NCI-H2227 treated with DMSO at 0.1 percent for 48 hours (cell line): ENCODE data around the gene JAZF1.
"Not testable (repeated sequence)": the region's sequence is repeated elsewhere in the genome, so short reads cannot be mapped to it uniquely, and the experiment has no call there.

Experiments
- DNase-seq: peaks from one replicate; lab custom pipeline; 2025; lab: John Stamatoyannopoulos, UW

Gene JAZF1

DNA sequence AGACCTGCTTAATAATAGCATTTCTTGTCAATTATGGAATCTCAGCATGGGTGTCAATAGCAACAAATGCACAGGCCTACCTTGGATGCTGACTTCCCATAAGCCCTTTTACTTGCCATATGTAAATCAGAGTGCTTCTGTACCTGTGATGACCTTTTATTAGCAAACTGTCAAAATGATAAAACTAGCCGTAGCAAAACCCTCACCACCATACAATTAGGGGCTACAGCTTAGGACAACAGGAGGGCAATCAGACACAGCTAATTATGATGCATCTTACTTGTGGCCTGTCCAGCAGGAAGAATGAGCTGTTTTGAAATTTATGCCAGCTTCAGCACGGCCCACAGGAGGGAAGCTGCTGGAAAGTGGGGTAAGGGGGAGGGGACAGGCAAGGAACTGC is 239.1 kb downstream of the JAZF1 start:
- DNase-seq: no peak

DNA sequence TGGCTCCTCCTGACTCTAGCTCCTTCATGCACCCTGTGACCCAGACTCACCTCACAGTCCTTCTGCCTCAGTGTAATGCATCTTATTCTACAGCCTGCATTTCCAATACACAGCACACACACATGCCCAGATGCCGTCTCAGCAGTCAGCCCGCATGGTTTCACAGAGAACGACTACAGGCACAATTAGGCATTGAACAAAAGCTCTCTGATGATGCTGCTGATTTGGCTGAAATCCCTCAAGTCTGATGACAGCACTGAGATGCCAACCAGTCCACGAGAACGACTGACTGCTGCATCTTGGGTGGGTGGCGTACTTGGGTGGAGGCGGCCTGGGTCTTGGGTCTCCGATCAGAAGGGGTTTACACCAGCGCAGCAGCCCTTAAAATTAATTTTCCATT is 240.3 kb downstream of the JAZF1 start:
- DNase-seq: no peak

DNA sequence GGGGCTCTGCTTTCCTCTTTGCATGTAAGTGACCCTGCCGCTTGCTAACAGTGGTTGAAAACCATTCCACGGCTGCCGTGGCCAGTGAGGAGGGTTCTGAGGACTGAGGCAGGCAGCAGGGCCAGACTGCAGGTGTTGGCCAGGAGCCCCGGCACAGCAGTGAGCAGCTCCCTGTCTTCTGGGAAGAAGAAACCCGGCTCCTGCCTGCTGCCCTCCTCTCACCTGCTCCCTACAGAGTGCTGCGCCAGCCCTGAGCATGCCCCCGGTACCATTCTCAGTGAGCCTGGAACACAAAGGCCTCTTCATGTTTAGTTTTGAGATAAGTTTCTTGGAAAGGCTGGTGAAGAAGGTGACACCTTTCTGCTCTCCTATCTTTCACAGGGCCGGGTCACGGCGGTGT is 240.7 kb downstream of the JAZF1 start:
- DNase-seq: no peak

DNA sequence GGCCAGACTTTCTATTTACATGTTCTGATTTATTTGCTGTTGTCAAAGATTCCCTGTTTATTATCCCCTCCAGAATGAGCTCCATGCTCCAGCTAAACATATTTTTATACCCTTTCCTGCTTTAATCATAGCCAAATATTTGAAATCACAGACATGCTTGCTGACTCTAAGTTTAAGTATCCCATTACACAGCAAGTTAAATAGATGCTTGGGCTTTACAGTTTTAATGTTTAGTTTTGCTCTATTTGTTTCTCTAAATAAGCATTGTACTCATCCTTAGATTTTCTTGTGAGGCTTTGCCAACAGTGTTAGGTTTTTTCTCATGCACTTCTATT is 243.9 kb downstream of the JAZF1 start:
- no peak for DNase-seq

DNA sequence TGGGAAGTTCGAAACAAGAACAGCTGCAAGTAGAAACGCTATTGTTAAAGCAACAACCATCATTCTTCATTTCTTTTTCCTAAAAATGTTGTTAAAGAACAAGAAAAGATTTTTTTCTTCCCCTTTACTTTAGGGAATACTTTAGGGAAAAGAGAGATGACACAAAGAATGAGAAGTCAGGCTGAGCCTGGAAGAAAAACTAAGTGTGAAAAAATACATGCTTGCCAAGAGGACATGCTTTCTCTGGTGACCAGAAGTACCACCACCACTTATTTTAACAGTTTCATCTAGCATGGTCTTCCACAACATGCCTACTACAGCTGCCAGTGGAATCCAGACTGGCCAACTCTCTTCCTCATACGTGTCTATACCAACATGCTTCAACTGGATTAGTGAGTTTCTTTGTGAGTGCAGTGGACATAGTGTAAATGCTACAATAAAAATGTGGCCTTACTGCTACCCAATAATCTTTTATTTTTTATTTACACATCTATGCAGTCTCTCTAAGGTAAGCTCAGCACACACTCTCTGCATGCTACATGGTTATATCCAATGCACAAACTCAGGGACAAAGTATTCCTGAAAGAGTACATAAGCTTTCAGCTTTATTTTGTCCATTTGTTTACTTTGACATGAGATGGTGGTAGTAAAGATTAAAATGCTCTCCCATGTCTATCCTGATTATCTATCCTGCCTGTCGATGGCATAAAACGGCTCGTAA is 244.4 kb downstream of the JAZF1 start:
- no peak for DNase-seq

DNA sequence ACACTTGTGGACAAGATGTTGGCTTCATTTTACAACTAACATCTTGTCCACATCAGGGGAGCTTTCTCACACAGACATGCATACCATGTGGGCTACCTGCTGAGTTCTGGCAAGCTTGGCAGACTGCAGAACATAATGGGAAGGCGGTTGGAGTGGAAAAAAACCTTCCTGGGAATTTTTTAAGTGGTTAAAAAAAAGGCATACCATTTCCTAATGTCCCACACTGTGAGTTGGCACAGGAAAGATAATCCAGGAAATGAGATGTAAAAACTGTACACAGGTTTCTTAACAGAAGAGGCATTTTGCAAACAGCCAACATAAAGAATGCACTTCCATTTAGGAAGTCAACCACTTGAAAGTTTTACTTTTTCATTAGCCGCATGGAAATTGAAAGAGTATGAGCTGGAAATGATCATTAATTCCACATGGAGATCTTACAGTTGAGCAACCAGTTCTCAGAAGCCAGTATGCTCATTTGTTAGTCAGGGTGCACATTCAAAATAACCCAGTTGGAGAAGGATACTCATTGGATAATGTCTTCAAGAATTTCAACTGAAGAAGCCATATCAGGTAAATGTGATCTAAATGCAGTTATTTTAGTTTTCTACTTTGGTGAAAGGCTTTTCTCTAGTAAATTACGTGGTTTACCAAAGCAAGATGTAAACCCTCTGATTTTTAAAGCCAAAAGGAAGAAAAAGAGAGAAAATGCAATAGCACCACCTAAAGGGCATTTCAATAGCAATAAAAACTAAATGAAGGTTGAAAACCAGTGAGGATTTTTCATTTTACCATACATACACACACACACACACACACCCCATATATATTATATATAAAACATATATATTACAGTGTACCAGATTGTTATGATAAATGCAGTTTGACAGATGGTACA is 246.7 kb downstream of the JAZF1 start:
- no peak for DNase-seq

DNA sequence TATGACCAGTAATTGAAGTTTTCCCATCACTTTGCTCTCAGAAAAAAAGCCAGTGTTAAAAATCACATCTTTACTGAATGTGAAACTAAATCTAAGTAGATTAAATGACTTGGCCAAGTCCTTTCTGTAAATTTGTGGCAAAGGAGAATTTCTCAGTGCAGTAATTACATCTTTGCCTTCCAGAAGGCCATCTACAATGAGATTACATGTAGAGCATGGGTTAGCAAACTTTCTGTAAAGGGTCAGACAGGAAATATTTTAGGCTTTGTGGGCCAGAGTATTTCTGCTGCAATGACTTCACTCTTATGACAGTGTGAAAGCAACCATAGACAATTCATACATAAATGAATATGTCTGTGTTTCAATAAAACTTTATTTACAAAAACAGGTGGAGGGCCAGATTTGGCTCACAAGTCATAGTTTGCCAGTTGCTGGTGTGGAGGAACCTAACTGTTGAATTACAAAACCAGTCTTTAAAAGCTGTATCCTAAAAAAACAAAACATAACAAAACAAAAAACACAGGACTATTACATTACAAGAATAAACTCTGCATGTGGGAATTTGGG is 249.6 kb downstream of the JAZF1 start:
- DNase-seq: no peak

DNA sequence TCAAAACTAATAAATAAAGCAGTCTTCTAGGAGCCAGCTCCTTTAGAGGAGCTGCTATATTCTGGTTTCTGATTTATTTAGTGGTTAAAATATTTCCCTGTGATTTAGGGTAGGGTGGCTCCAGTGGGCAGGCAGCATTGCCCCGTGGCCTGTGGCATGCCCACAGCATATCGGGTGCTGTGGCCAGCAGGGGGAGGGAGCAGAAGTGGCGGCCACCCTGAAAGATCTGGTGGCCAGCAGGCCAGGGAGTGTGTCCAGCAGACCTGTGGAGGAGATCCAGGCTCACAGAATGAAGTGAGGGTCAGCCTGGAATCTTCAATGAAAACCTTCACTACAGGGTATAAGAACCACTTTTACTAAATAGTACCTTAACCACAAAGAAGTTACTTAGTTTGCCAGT is 251.5 kb downstream of the JAZF1 start:
- DNase-seq: no peak

DNA sequence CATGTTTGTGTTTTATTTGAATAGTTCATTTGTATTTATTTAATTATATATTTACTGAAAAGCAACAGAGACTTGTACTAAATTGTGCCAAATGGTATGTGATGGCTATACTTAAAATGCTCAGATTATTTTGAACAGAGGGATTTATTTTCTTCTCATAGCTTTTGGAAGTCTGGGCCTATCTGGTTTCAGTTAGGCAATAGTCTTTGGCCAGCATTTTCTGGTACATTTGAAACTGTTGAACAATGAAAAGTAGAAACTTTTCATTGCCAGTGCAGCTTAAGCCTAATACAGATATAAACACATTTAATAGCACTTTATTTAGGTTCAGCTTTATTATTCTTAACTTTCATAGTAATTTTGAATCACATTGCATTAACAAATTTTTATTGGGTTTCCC is 252.6 kb downstream of the JAZF1 start:
- no peak for DNase-seq

DNA sequence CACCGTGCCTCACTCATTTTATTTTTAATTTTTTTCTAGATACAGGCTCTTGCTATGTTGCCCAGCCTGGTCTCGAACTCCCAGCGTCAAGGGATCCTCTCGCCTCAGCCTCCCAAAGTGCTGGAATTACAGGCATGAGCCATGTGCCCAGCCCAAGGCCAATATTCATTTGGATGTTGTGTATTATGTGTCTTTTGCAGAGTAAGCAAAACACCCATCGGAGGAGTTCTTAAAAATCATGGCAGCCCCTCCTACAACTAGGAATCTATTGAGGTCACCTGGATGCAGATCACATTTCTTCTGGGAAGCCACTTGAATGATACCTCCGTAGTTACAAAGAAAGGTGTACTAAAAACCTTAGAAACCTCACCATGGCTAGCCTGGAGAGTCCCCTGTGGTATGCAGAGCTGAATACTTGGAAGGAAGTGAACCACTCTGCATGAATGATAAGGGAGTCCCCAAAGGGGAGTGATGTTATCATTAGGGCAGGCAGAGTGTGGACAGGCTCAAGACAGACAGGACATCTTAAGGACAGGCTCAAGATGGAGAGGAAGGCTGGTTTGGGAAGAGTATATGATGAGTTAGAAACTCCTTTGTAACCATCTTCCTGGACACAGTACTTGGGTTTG is 254.9 kb downstream of the JAZF1 start:
- no peak for DNase-seq

DNA sequence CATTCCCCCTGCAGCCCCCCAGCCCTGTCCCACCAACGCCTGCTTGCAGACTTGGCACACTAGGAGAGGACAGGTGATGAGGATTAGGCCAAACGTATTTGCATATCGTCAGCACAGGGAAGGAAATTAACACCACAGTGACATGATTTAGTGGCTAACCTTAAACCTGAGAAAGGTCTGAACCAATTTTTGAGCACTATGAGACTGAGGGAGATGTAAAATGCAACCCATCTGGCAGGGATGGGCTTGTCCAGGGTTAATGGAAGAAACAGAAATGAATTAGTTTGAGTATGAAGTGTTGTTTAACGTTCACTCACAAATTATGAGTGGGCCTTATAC is 257.0 kb downstream of the JAZF1 start:
- DNase-seq: no peak

DNA sequence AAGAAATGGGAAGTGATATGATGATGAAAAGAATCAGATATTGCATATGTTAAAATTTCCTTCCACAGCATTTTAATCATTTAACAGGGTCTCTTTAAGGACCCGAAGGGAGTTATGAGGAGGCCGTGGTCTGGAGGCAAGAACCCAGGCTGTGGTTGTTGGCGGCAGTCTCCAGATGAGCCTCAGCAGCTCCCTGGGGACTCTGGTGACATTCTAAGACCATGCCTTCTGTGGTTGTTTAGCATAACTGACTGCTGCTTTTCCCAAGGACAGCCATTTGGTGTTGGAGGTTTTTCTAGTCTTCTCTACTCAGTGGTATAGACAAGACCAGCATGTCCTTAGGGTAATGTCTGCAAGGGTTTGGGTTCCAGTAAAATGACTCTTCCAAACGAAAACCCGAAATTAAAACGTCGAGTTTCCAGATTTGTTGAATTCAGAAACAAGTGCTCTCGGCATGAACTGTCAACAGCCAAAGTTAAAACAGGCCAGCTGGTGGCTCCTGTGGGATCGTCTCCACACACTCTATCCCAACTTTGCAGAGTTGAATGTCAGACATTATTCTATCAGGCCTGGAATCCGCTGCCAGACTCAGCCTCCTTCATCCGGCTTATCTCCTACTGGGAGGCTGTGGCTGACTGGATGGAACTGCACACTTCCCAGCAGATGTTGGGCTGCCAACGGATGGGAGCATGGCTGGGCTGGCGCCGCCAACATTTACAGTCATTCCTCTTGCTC is 257.5 kb downstream of the JAZF1 start:
- DNase-seq: no peak

DNA sequence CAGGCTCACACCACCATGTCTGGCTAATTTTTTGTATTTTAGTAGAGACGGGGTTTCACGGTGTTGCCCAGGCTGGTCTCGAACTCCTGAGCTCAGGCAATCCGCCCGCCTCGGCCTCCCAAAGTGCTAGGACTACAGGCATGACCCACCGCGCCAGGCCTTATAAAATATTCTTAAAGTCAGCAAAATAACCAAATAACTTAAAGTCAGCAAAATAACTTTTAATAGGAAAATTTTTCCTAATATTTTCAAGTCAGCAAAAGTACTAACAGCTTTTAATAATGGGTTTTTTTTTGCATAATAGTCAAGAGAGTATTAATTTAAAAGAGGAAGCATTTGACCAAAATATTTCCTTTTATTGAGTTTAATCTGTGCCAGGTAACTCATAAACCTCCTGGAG is 258.2 kb downstream of the JAZF1 start:
- DNase-seq: not testable (repeated sequence)

DNA sequence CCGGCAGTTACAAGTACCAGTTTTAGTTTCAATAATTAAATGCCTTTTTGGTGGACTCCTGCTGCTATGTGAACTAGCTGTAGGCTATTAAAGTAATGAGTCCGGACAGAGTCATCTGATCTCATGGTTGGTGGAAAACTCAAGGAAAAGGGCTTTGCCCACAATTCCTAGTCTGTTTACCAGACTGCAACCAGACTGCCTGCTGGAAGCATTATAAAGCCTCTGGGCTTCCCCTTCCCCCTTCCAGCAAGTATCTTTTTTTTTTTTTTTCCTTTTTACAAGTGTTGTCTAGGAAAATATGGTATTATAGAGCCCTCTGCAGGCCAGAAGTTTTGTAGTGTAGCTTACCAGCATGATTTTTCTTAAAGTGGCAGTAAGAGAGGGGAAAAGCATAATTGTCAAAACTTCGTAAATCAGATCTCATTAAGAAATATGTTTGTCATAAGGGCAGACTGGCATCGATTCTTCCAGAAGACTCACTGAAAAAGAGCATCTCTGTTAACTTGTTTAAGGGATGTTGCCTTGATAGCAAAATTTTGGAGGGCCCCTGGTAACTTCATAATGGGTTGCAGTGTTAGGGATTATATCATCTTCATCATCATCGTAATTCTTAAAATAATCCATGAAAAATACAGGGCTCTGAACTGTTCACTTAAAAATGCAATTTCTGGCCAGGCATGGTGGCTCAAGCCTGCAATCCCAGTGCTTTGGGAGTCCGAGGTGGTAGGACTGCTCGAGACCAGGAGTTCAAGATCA is 259.3 kb downstream of the JAZF1 start:
- DNase-seq: peak; percentile 77

DNA sequence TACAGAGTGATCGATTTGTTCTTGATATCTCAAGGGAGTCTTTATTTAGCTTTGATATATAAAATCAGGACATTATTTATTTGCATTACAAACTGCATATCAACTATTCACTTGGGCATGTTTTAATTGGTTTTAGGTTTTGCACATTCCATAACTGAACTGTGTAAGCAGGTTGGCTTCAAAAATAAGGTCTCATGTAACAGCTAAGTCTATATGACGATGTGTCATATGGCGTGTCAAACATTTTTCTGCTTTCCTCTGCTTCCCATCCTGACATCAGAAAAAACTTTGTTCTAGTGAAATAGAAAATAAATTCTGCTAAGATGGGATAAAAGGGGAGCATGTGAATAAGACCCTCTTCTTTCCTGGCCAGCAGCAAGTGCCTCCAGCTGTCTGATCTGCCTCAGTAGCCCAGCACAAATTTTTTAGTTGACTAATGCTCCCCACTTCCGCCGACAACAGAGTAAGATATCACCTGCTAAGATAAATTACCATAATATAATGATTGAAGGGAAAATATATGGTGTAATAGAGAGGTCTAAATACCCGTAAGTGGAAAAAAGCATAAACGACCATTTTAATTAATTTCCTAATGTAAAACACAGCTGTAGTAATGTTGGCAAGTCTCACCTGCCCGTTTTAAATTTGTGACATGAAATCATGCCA is 260.2 kb downstream of the JAZF1 start:
- DNase-seq: no peak

DNA sequence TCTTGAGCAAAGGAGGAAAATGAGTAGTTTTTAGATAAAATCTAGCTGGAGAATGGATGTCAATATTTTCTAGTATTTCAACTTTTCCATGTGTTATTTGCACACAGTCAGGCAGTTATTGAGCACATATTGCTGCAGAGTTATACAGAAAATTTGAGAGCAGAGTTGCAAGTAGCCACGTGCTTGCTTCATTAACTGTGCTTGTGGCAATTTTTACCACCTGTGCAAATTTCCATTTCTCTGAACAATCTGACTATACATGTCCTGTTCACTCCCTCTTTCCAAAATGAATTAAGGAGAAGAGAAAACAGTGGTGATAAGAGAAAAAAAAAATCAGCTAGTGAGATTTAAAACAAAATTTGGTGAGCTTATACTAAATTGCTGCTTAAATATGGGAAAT is 262.1 kb downstream of the JAZF1 start:
- DNase-seq: no peak

DNA sequence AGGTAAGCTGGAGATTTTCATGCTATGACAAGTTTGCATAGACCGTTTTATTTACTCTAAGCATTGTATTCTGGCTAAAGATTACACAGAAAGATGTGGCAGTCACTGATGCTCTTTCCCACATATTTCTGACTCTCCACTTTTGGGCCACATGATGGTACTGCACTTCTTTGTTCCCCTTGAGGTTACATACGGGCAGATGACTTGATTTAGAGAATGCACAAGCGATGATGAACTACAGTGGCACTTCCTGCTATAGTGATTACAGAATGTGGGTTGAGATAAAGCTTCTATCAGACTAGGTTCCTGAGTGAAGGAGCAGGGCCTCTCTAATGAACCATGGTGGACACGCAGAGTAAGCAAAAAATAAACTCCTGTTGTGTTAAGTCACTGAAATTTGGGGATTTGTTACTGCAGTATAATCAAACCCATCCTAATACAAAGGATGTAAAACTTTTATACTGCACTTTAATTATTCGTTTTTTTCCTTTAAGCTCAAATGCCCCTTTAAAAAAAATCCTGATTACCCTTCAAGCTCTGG is 262.8 kb downstream of the JAZF1 start:
- no peak for DNase-seq

DNA sequence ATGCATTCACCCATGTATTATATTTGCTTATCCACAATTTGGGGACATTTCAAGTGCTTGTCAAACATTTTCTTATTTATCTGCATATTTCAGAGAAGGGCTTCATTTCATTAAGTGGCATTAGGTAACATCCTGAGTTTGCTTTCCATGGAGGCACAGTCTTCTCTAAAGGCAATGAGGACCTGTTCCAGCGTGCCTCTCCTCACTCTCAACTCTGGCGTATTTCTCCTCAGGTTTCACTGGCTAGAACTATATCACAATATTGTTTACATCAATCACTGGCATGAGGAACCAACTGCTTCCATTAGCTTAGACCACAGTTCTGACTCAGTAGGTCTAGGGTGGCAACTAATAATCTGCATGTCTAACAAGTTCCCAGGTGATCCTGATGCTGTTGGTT is 263.5 kb downstream of the JAZF1 start:
- DNase-seq: no peak

DNA sequence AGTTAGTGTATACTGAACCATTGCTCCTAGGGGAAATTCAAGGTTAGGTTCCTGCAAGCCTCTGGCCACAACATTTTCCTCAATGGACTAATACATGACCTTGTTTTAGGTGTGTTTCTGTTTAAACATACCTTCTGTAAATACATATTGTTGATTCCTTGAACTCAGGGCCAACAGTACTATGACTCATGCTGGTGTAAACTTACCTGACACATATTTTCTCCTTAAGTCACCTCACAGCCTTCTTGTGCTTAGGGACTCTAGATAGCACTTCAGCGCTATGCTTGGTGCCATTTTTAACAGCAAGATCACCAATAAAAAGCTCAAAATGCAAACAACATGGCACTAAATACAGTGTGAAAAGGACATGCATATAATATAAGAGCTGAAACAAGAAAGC is 264.2 kb downstream of the JAZF1 start:
- no peak for DNase-seq

DNA sequence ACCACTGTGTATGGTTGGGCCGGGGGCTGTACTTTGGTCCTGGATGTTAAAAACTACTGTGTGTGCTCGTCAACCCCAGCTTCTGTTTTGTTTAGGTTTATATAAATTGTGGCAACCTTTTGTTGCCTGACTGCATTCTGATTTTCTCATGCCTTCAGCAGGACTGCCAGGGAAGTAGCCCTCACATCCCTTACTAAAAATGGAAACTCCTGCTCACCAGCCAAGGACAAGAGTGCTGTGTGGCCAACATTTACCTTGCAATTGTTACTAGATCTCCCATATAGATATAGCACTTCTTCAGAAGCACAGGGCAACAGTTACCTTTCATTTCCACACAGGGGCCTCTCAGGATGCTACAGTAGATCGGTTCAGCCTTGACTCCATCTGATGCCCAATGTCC is 266.2 kb downstream of the JAZF1 start:
- DNase-seq: no peak

DNA sequence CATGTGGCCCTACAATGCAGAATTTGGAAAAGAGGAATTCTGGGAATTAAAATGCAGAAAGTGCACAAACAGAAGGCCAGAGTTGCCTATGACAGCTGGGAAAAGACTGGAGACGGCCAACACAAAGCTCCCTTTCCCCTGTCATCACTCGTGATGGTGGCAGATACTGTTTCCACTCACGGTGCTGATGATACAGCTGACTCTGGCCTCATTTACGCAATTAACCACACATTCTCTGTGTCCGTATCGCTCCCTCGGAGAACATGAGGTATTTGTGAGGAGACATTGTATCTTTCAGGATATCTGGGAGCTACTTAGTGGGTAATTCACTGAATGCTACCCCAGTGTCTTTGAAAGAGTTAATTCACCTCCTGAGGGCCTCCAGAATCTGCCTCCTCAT is 267.8 kb downstream of the JAZF1 start:
- no peak for DNase-seq
